Fibroblast of villous mesenchyme (primary cell): Measurements from ENCODE around the gene MAFF. TPM values are rescaled to one million over a fixed set of nuclear protein-coding genes. Genes with fewer than 3 reads are reported as not detected.

Source experiments
- DNase-seq: peaks from one replicate; pipeline ENCODE4 v3.0.0-alpha.2; 2010; ENCODE audit warnings: low read depth
- H3K4me3 ChIP-seq: 2 replicates; pipeline ENCODE4 v1.5.1; 2011; ENCODE audit warnings: low read depth, mild to moderate bottlenecking, low read length
- CTCF ChIP-seq: IDR thresholded peaks from 2 replicates; pipeline ENCODE4 v1.5.1; 2012; ENCODE audit warnings: low read depth, mild to moderate bottlenecking, low read length; ENCODE audit not compliant: insufficient read depth
- total RNA-seq: library from RNA; depleted of rRNA; stranded (reverse); fragments of >200 nt; gene quantifications from 2 replicates; pipeline ENCODE4 v1.2.3, GENCODE V29; 2012

Gene MAFF
- total RNA-seq, 1 donor = 19.4 TPM

- TF ChIP-seq CTCF = no peak
- no peak overlapping the region for H3K4me3 ChIP-seq
- peak; percentile 60 for DNase-seq
These were observed 3.7 kb downstream of the MAFF start for GRCh38 chr22:38205261-38206128.

GRCh38 chr22:38207898-38208432 lies 6.2 kb downstream of the MAFF start:
- H3K4me3 ChIP-seq = no peak overlapping the region
- no peak for TF ChIP-seq CTCF
- DNase-seq = no peak

DNA sequence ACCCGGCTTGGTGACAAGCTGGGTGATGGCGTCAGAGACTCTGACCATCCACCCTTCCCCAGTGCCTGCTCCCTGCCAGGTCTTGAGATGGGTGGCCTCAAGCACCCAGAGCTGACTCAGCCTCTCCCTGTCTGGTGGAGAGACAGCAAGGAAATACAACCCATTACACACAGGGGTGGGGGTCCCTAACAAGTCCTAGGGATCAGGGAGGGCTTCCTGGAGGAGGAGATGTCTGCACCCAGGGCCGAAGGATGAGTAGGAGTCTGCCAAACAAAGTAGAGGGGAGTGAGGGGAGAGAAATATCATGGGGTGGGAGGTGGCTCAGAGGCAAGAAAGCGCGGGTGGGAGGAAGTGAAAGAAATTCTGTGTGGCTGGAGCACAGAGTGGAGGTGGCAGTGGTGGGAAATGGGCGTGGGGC lies 6.8 kb downstream of the MAFF start:
- DNase-seq = no peak
- TF ChIP-seq CTCF = no peak
- no peak overlapping the region for H3K4me3 ChIP-seq

GRCh38 chr22:38211556-38211955 lies 9.8 kb downstream of the MAFF start:
- DNase-seq = no peak

GRCh38 chr22:38212442-38212841 lies 10.6 kb downstream of the MAFF start:
- no peak for DNase-seq
- no peak for TF ChIP-seq CTCF
- no peak overlapping the region for H3K4me3 ChIP-seq

More at GRCh38 chr22:38211556-38211955, 9.8 kb downstream of the MAFF start:
- no peak overlapping the region for H3K4me3 ChIP-seq
- TF ChIP-seq CTCF = no peak

DNA sequence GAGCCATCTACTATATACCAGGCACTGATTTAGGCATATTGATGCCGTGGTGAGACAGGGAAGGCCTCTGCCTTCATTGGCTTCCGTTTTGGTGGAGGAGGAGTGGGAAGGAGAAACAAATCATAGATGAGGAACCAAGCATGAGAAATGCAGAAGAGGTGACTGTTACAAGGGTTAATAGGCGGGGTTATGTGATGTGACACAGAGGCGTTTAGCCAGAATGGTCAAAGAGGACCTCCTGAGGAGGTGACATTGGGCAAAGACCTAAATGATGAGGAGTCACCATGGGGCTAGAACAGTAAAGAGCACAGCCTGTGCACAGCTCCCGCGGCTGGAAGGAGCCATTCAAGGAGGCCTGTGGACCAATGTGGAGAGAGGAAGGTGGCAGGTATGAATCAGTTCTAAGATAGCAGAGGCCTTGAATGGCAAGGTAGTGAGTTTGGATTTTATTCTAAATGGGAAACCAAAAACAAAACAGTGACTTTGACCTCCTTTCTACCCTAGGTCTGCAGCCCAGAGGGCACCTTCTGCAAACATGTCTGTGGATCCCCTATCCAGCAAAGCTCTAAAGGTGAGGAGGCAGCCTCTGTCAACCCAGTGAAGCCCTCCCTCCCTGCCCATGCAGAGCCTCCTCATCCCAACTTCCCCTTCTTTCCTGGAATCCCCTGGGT lies 11.7 kb downstream of the MAFF start:
- no peak for DNase-seq
- H3K4me3 ChIP-seq = no peak overlapping the region
- no peak for TF ChIP-seq CTCF
